Stimulated activated CD8-positive, alpha-beta memory T cell treated with anti-CD3 and anti-CD28 coated beads, Interleukin-7, amount 100 ng/mL, for 24 hours (primary cell): ENCODE measurements around the gene OXCT1.
"Not testable (repeated sequence)": the region's sequence is repeated elsewhere in the genome, so short reads cannot be mapped to it uniquely, and the experiment has no call there.

Experiments
- DNase-seq: peaks from one replicate; pipeline ENCODE4 v3.0.0-alpha.2; 2020; ENCODE audit warnings: low read depth

The OXCT1 gene

GRCh38 chr5:41716382-41716781, 153.8 kb downstream of the OXCT1 start:
- no peak for DNase-seq

- DNase-seq = not testable (repeated sequence)
Observed at GRCh38 chr5:41714446-41714845, 155.8 kb downstream of the OXCT1 start.

- DNase-seq = no peak
Observed at GRCh38 chr5:41708604-41708940, 161.7 kb downstream of the OXCT1 start.

GRCh38 chr5:41707853-41708603, 162.2 kb downstream of the OXCT1 start:
- no peak for DNase-seq

- no peak for DNase-seq
Observed at GRCh38 chr5:41695920-41696582, 174.2 kb downstream of the OXCT1 start.

- DNase-seq = no peak
Observed at GRCh38 chr5:41686767-41687166, 183.5 kb downstream of the OXCT1 start.

- no peak for DNase-seq
Observed at GRCh38 chr5:41686191-41686590, 184.0 kb downstream of the OXCT1 start.

- no peak for DNase-seq
Observed at GRCh38 chr5:41683181-41683580, 187.0 kb downstream of the OXCT1 start.

- DNase-seq = no peak
Observed at GRCh38 chr5:41682641-41683040, 187.6 kb downstream of the OXCT1 start.

- no peak for DNase-seq
Observed at GRCh38 chr5:41681840-41682239, 188.4 kb downstream of the OXCT1 start.
